Measurements from ENCODE around the gene WDR45B. TPM values are rescaled to one million over a fixed set of nuclear protein-coding genes. Genes with fewer than 3 reads are reported as not detected.

Gene WDR45B
- total RNA-seq, 2 experiments from 2014 or later, result 49.8 to 54.3 TPM

- ChIA-PET POLR2A (no interaction called here), CTCF (no interaction called here)
- H3K27ac ChIP-seq (ENCODE audit: low read depth in 1 of 2, low read length in 2 of 2), result no peak overlapping the region
- no peaks in the 10 kb centered on the region for H3K9me3 ChIP-seq (ENCODE audit: control insufficient read depth in 1 of 2, insufficient read depth in 1 of 2, low read length in 2 of 2)
- Mint-ChIP-seq H3K4me1 (ENCODE audit: low read depth) (peaks cover 41% of the 10 kb centered on the region), H3K27ac (no peak overlapping the region), H3K4me3 (no peak overlapping the region), H3K9me3 (no peaks in the 10 kb centered on the region), H3K27me3 (no peaks in the 10 kb centered on the region), H3K36me3 (ENCODE audit: low read depth) (peaks cover 18% of the 10 kb centered on the region)
- peaks cover 43% of the 10 kb centered on the region for H3K4me1 ChIP-seq (ENCODE audit: insufficient read depth, low read length)
- H3K27me3 ChIP-seq (ENCODE audit: control insufficient read depth in 1 of 2, insufficient read depth in 2 of 2, low read length in 2 of 2), result no peaks in the 10 kb centered on the region
- peaks cover 27% of the 10 kb centered on the region for H3K36me3 ChIP-seq (ENCODE audit: insufficient read depth, low read length)
- no peak for ATAC-seq (ENCODE audit: poor library complexity)
- no peak for DNase-seq
- intact Hi-C loops (cut with DNase I, micrococcal nuclease), result no loop called here
- TF ChIP-seq CTCF (IDR thresholded peaks at IDR 0.05), result no peak
- no peak overlapping the region for H3K4me3 ChIP-seq (ENCODE audit: low read length)
Observed at GRCh38 chr17:82595893-82596292, 52.4 kb downstream of the WDR45B start.

- H3K27ac ChIP-seq (ENCODE audit: low read depth in 1 of 2, low read length in 2 of 2), result no peak overlapping the region
- Mint-ChIP-seq H3K4me1 (ENCODE audit: low read depth) (peaks cover 41% of the 10 kb centered on the region), H3K9me3 (no peaks in the 10 kb centered on the region), H3K27ac (peak overlapping the region; percentile 87), H3K27me3 (no peaks in the 10 kb centered on the region), H3K36me3 (ENCODE audit: low read depth) (peaks cover 8% of the 10 kb centered on the region), H3K4me3 (peak overlapping the region; percentile 62)
- no peak for TF ChIP-seq CTCF (IDR thresholded peaks at IDR 0.05)
- peaks cover 43% of the 10 kb centered on the region for H3K4me1 ChIP-seq (ENCODE audit: insufficient read depth, low read length)
- CTCF ChIA-PET, result interaction anchor here (0.8 kb wide), 1 partner anchor 11 kb away, joined by 4 read pairs; no protein-coding TSS in a partner anchor
- H3K9me3 ChIP-seq (ENCODE audit: control insufficient read depth in 1 of 2, insufficient read depth in 1 of 2, low read length in 2 of 2), result no peaks in the 10 kb centered on the region
- intact Hi-C loops (cut with DNase I, micrococcal nuclease), result loop anchor here in 1 of 2 experiments (5.0 kb wide), 1 partner anchor 53 kb away; the partner anchor contains the start of gene WDR45B
- no peak for ATAC-seq (ENCODE audit: poor library complexity)
- peaks cover 14% of the 10 kb centered on the region for H3K36me3 ChIP-seq (ENCODE audit: insufficient read depth, low read length)
- no peak for DNase-seq
- H3K4me3 ChIP-seq (ENCODE audit: low read length), result no peak overlapping the region
- POLR2A ChIA-PET, result no interaction called here
- H3K27me3 ChIP-seq (ENCODE audit: control insufficient read depth in 1 of 2, insufficient read depth in 2 of 2, low read length in 2 of 2), result no peaks in the 10 kb centered on the region
Observed at GRCh38 chr17:82594571-82594970, 53.7 kb downstream of the WDR45B start.

- Histone ChIP-seq H3K27ac (ENCODE audit: low read depth in 1 of 2, low read length in 2 of 2) (peak overlapping the region; percentile 56 to 83), H3K4me3 (ENCODE audit: low read length) (peak overlapping the region; percentile 66), H3K9me3 (ENCODE audit: control insufficient read depth in 1 of 2, insufficient read depth in 1 of 2, low read length in 2 of 2) (no peaks in the 10 kb centered on the region), H3K27me3 (ENCODE audit: control insufficient read depth in 1 of 2, insufficient read depth in 2 of 2, low read length in 2 of 2) (no peaks in the 10 kb centered on the region), H3K36me3 (ENCODE audit: insufficient read depth, low read length) (peaks cover 12% of the 10 kb centered on the region), H3K4me1 (ENCODE audit: insufficient read depth, low read length) (peaks cover 43% of the 10 kb centered on the region)
- H3K36me3 Mint-ChIP-seq (ENCODE audit: low read depth), result peaks cover 8% of the 10 kb centered on the region
- POLR2A ChIA-PET, result interaction anchor here (0.8 to 1.1 kb wide), 3 partner anchors 10 to 123 kb away, joined by 3 read pairs; partner anchors contain the start of genes FN3KRP and FOXK2
- H3K4me3 Mint-ChIP-seq, result peak overlapping the region; percentile 85
- H3K27ac Mint-ChIP-seq, result peak overlapping the region; percentile 87
- no peaks in the 10 kb centered on the region for H3K27me3 Mint-ChIP-seq
- no peak for TF ChIP-seq CTCF (IDR thresholded peaks at IDR 0.05)
- CTCF ChIA-PET, result interaction anchor here (0.8 kb wide), 1 partner anchor 12 kb away, joined by 4 read pairs; no protein-coding TSS in a partner anchor
- no peaks in the 10 kb centered on the region for H3K9me3 Mint-ChIP-seq
- intact Hi-C loops (cut with DNase I, micrococcal nuclease), result loop anchor here in 1 of 2 experiments (5.0 kb wide), 1 partner anchor 54 kb away; the partner anchor contains the start of gene WDR45B
- DNase-seq (peak in 2 of 14 experiments; percentile 30 to 35), ATAC-seq (ENCODE audit: poor library complexity) (peak; percentile 27)
- peaks cover 41% of the 10 kb centered on the region for H3K4me1 Mint-ChIP-seq (ENCODE audit: low read depth)
Observed at GRCh38 chr17:82593590-82594087, 54.6 kb downstream of the WDR45B start.

All from CD4-positive, alpha-beta T cell (primary cell).